Subcutaneous abdominal adipose tissue (tissue), 5 donors: ENCODE data around the gene BAIAP3.
A peak's percentile ranks its signal among the peaks of the same experiment; 100 is the strongest.

ENCODE experiments used
- H3K27ac ChIP-seq: one replicate; pipeline ENCODE4 v1.7.0; 2013; ENCODE audit warnings: low read depth, mild to moderate bottlenecking, inconsistent platforms, low read length, moderate library complexity
- H3K27me3 ChIP-seq, 5 donors: one replicate each; pipeline ENCODE4 v1.7.0; 2013; ENCODE audit warnings: low read length in 5 of 5, inconsistent platforms in 1 of 5; ENCODE audit not compliant: control insufficient read depth in 5 of 5, insufficient read depth in 4 of 5
- H3K36me3 ChIP-seq, 5 donors: one replicate each; pipeline ENCODE4 v1.7.0; 2013; ENCODE audit warnings: low read length in 5 of 5; ENCODE audit not compliant: control insufficient read depth in 5 of 5, insufficient read depth in 5 of 5
- H3K4me1 ChIP-seq, 5 donors: one replicate each; pipeline ENCODE4 v1.7.0; 2013; ENCODE audit warnings: low read length in 5 of 5, mild to moderate bottlenecking in 3 of 5, moderate library complexity in 1 of 5; ENCODE audit not compliant: control insufficient read depth in 5 of 5, insufficient read depth in 5 of 5
- H3K4me3 ChIP-seq, 5 donors: one replicate each; pipeline ENCODE4 v1.7.0; 2013; ENCODE audit warnings: low read length in 5 of 5, low read depth in 1 of 5
- H3K9ac ChIP-seq, 5 donors: one replicate each; pipeline ENCODE4 v1.7.0; 2013; ENCODE audit warnings: low read length in 5 of 5, mild to moderate bottlenecking in 4 of 5, moderate library complexity in 3 of 5
- H3K9me3 ChIP-seq, 5 donors: one replicate each; pipeline ENCODE4 v1.7.0; 2013; ENCODE audit warnings: low read length in 5 of 5; ENCODE audit not compliant: control insufficient read depth in 5 of 5
- donor health status: healthy.
- donor health status: healthy.
- donor health status: healthy.
- donor health status: healthy.
- donor health status: healthy.

The BAIAP3 gene

GRCh38 chr16:1374418-1375297 is 41.2 kb downstream of the BAIAP3 start:
- Histone ChIP-seq H3K27me3 (no peaks in the 10 kb centered on the region), H3K9me3 (no peaks in the 10 kb centered on the region), H3K4me3 (no peak overlapping the region), H3K27ac (no peak overlapping the region), H3K36me3 (peaks cover 0 to 49% (median 36%) of the 10 kb centered on the region in 5 donors), H3K9ac (no peak overlapping the region), H3K4me1 (peaks cover 5 to 36% (median 21%) of the 10 kb centered on the region in 5 donors)

- H3K4me1 ChIP-seq: peaks cover 5 to 42% (median 21%) of the 10 kb centered on the region in 5 donors
- H3K27ac ChIP-seq: no peak overlapping the region
- no peak overlapping the region for H3K9ac ChIP-seq
- no peaks in the 10 kb centered on the region for H3K9me3 ChIP-seq
- H3K36me3 ChIP-seq: peaks cover 0 to 43% (median 30%) of the 10 kb centered on the region in 5 donors
- no peak overlapping the region for H3K4me3 ChIP-seq
- no peaks in the 10 kb centered on the region for H3K27me3 ChIP-seq
Measured at GRCh38 chr16:1375298-1375640, 41.8 kb downstream of the BAIAP3 start.

GRCh38 chr16:1375741-1376410 is 42.4 kb downstream of the BAIAP3 start:
- H3K27ac ChIP-seq: peak overlapping the region; percentile 99
- H3K27me3 ChIP-seq: no peaks in the 10 kb centered on the region
- no peaks in the 10 kb centered on the region for H3K9me3 ChIP-seq
- H3K4me1 ChIP-seq: peaks cover 5 to 42% (median 21%) of the 10 kb centered on the region in 5 donors
- H3K4me3 ChIP-seq: no peak overlapping the region
- peaks cover 0 to 45% (median 31%) of the 10 kb centered on the region in 5 donors for H3K36me3 ChIP-seq
- no peak overlapping the region for H3K9ac ChIP-seq

- Histone ChIP-seq H3K4me3 (peak overlapping the region in 1 of 5 donors; percentile 63), H3K9ac (peak overlapping the region in 3 of 5 donors; percentile 17 to 78 (median 32)), H3K9me3 (no peaks in the 10 kb centered on the region), H3K27ac (peak overlapping the region; percentile 99), H3K36me3 (peaks cover 0 to 47% (median 34%) of the 10 kb centered on the region in 5 donors), H3K4me1 (peaks cover 5 to 36% (median 21%) of the 10 kb centered on the region in 5 donors), H3K27me3 (no peaks in the 10 kb centered on the region)
Measured at GRCh38 chr16:1377406-1378010, 44.1 kb downstream of the BAIAP3 start.

GRCh38 chr16:1378087-1378803 is 44.8 kb downstream of the BAIAP3 start:
- H3K9ac ChIP-seq: peak overlapping the region; percentile 63 to 86 (median 74)
- H3K27me3 ChIP-seq: no peaks in the 10 kb centered on the region
- H3K9me3 ChIP-seq: no peaks in the 10 kb centered on the region
- H3K4me3 ChIP-seq: peak overlapping the region; percentile 43 to 63 (median 47)
- H3K36me3 ChIP-seq: peaks cover 0 to 48% (median 35%) of the 10 kb centered on the region in 5 donors
- H3K4me1 ChIP-seq: peaks cover 5 to 36% (median 21%) of the 10 kb centered on the region in 5 donors
- peak overlapping the region; percentile 99 for H3K27ac ChIP-seq

- Histone ChIP-seq H3K4me3 (peak overlapping the region; percentile 43 to 63 (median 47)), H3K9me3 (no peaks in the 10 kb centered on the region), H3K36me3 (peaks cover 0 to 54% (median 40%) of the 10 kb centered on the region in 5 donors), H3K27me3 (no peaks in the 10 kb centered on the region), H3K4me1 (peaks cover 5 to 36% (median 21%) of the 10 kb centered on the region in 5 donors), H3K27ac (peak overlapping the region; percentile 99), H3K9ac (peak overlapping the region; percentile 63 to 88 (median 74))
Measured at GRCh38 chr16:1378804-1379303, 45.4 kb downstream of the BAIAP3 start.

- peaks cover 0 to 51% (median 37%) of the 10 kb centered on the region in 5 donors for H3K36me3 ChIP-seq
- peak overlapping the region; percentile 99 for H3K27ac ChIP-seq
- peaks cover 5 to 36% (median 21%) of the 10 kb centered on the region in 5 donors for H3K4me1 ChIP-seq
- no peaks in the 10 kb centered on the region for H3K27me3 ChIP-seq
- H3K4me3 ChIP-seq: peak overlapping the region in 2 of 5 donors; percentile 47 to 63
- H3K9ac ChIP-seq: peak overlapping the region in 4 of 5 donors; percentile 68 to 88 (median 76)
- no peaks in the 10 kb centered on the region for H3K9me3 ChIP-seq
Measured at GRCh38 chr16:1379304-1380076, 46.0 kb downstream of the BAIAP3 start.

GRCh38 chr16:1380195-1380594 is 46.8 kb downstream of the BAIAP3 start:
- Histone ChIP-seq H3K4me1 (peaks cover 5 to 36% (median 21%) of the 10 kb centered on the region in 5 donors), H3K9me3 (no peaks in the 10 kb centered on the region), H3K36me3 (peaks cover 0 to 51% (median 37%) of the 10 kb centered on the region in 5 donors), H3K9ac (peak overlapping the region in 2 of 5 donors; percentile 35 to 64), H3K27me3 (no peaks in the 10 kb centered on the region), H3K4me3 (no peak overlapping the region), H3K27ac (peak overlapping the region; percentile 80)
